Natural killer cell (primary cell): ENCODE data around the gene HSDL2. TPM values are rescaled to one million over a fixed set of nuclear protein-coding genes. Genes with fewer than 3 reads are reported as not detected.

Experiments used
- ATAC-seq, 3 donors: fragments of 150-1000 bp in 2 of 3; fragments of 200-7000 bp in 1 of 3; cut with Tn5 transposase; 1 replicate in 1 of 3; 2 replicates in 2 of 3; pipeline ENCODE4 v1.10.0; 2021; ENCODE audit warnings: mild to moderate bottlenecking in 2 of 3, moderate library complexity in 2 of 3
- DNase-seq, 2 donors: peaks; one replicate each; pipeline versions ENCODE4 v3.0.0 to v3.0.0-alpha.2; 2013 to 2021; ENCODE audit warnings: mixed read lengths in 1 of 2
- H3K27ac ChIP-seq: one replicate; pipeline ENCODE4 v1.5.1; 2013; ENCODE audit warnings: mild to moderate bottlenecking, low read length
- H3K27me3 ChIP-seq: one replicate; pipeline ENCODE4 v1.6.1; 2013; ENCODE audit warnings: low read length; ENCODE audit not compliant: control insufficient read depth, insufficient read depth
- H3K36me3 ChIP-seq: one replicate; pipeline ENCODE4 v1.6.1; 2013; ENCODE audit warnings: low read length; ENCODE audit not compliant: control insufficient read depth, insufficient read depth
- H3K4me1 ChIP-seq: one replicate; pipeline ENCODE4 v1.6.1; 2013; ENCODE audit warnings: low read length; ENCODE audit not compliant: control insufficient read depth, insufficient read depth
- H3K4me3 ChIP-seq: one replicate; pipeline ENCODE4 v1.5.1; 2013; ENCODE audit warnings: low read length
- H3K9me3 ChIP-seq: one replicate; pipeline ENCODE4 v1.6.1; 2013; ENCODE audit warnings: low read length; ENCODE audit not compliant: control insufficient read depth, insufficient read depth
- H3K27ac Mint-ChIP-seq, 2 donors: one replicate each; pipeline ENCODE4 v1.8.0; 2022; ENCODE audit warnings: mild to moderate bottlenecking in 2 of 2, mixed read lengths in 2 of 2, moderate library complexity in 1 of 2
- H3K27me3 Mint-ChIP-seq, 2 donors: one replicate each; pipeline ENCODE4 v1.8.0; 2022; ENCODE audit warnings: low read depth in 2 of 2, mixed read lengths in 2 of 2
- H3K36me3 Mint-ChIP-seq: one replicate; pipeline ENCODE4 v1.8.0; 2022; ENCODE audit warnings: mixed read lengths
- H3K4me1 Mint-ChIP-seq, 2 donors: one replicate each; pipeline ENCODE4 v1.8.0; 2022; ENCODE audit warnings: mixed read lengths in 2 of 2
- H3K4me3 Mint-ChIP-seq: one replicate; pipeline ENCODE4 v1.8.0; 2022; ENCODE audit warnings: mild to moderate bottlenecking, moderate library complexity, mixed read lengths
- H3K9me3 Mint-ChIP-seq, 2 donors: one replicate each; pipeline ENCODE4 v1.8.0; 2022; ENCODE audit warnings: mixed read lengths in 2 of 2
- WGBS: methylation state at CpG from one replicate; pipeline ENCODE4 v1.1.7; 2013; ENCODE audit warnings: missing lambda C conversion rate; ENCODE audit not compliant: insufficient coverage; 5-methylcytosine and 5-hydroxymethylcytosine counted together
- intact Hi-C: fragments of 100-400 bp; cut with micrococcal nuclease; formaldehyde crosslinking; loops from one replicate; pipeline ENCODE4 v1.14.2; 2022
- total RNA-seq, 4 donors: library from RNA; stranded (reverse); fragments of 120-200 nt in 1 of 4; gene quantifications; one replicate each; pipeline versions ENCODE4 v1.2.3 to v1.2.4, GENCODE V29; 2013 to 2022
- TF ChIP-seq, protein P1 (sequence below): fragments of 200-600 bp; IDR thresholded peaks from one replicate; pipeline ENCODE4 v1.8.0; 2022; ENCODE audit warnings: antibody characterized with exemption

HSDL2 gene
- total RNA-seq, 3 donors from 2014 or later (not counting 1 experiment from before 2014, with no cell fraction given) = 7.9 to 18.3 (median 8.6) TPM

- intact Hi-C loops = no loop called here
- no peaks in the 10 kb centered on the region for H3K36me3 ChIP-seq
- Mint-ChIP-seq H3K36me3 (peaks cover 26% of the 10 kb centered on the region), H3K4me3 (no peak overlapping the region), H3K27ac (no peak overlapping the region), H3K9me3 (peaks cover 4 to 7% of the 10 kb centered on the region in 2 donors), H3K27me3 (no peaks in the 10 kb centered on the region), H3K4me1 (no peaks in the 10 kb centered on the region)
- DNase-seq = no peak
- TF ChIP-seq, protein P1, sequence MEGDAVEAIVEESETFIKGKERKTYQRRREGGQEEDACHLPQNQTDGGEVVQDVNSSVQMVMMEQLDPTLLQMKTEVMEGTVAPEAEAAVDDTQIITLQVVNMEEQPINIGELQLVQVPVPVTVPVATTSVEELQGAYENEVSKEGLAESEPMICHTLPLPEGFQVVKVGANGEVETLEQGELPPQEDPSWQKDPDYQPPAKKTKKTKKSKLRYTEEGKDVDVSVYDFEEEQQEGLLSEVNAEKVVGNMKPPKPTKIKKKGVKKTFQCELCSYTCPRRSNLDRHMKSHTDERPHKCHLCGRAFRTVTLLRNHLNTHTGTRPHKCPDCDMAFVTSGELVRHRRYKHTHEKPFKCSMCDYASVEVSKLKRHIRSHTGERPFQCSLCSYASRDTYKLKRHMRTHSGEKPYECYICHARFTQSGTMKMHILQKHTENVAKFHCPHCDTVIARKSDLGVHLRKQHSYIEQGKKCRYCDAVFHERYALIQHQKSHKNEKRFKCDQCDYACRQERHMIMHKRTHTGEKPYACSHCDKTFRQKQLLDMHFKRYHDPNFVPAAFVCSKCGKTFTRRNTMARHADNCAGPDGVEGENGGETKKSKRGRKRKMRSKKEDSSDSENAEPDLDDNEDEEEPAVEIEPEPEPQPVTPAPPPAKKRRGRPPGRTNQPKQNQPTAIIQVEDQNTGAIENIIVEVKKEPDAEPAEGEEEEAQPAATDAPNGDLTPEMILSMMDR = no peak
- H3K27me3 ChIP-seq = no peaks in the 10 kb centered on the region
- no peak overlapping the region for H3K27ac ChIP-seq
- ATAC-seq = no peak
- WGBS = 96% methylated on average over 3 of the region's 3 CpGs
- H3K9me3 ChIP-seq = peaks cover 2% of the 10 kb centered on the region
- H3K4me1 ChIP-seq = no peaks in the 10 kb centered on the region
- H3K4me3 ChIP-seq = no peak overlapping the region
These were observed 116.3 kb downstream of the HSDL2 start for GRCh38 chr9:112496074-112496722.

GRCh38 chr9:112500842-112501241 lies 120.9 kb downstream of the HSDL2 start:
- H3K36me3 ChIP-seq = no peaks in the 10 kb centered on the region
- TF ChIP-seq, protein P1 = no peak
- no peaks in the 10 kb centered on the region for H3K4me1 ChIP-seq
- no peak overlapping the region for H3K4me3 ChIP-seq
- Mint-ChIP-seq H3K36me3 (no peaks in the 10 kb centered on the region), H3K4me1 (no peaks in the 10 kb centered on the region), H3K9me3 (no peaks in the 10 kb centered on the region), H3K4me3 (no peak overlapping the region), H3K27ac (no peak overlapping the region), H3K27me3 (no peaks in the 10 kb centered on the region)
- H3K9me3 ChIP-seq = no peaks in the 10 kb centered on the region
- intact Hi-C loops = no loop called here
- H3K27ac ChIP-seq = no peak overlapping the region
- DNase-seq = no peak
- WGBS = 95% methylated on average over 2 of the region's 2 CpGs
- no peak for ATAC-seq
- H3K27me3 ChIP-seq = no peaks in the 10 kb centered on the region

DNA sequence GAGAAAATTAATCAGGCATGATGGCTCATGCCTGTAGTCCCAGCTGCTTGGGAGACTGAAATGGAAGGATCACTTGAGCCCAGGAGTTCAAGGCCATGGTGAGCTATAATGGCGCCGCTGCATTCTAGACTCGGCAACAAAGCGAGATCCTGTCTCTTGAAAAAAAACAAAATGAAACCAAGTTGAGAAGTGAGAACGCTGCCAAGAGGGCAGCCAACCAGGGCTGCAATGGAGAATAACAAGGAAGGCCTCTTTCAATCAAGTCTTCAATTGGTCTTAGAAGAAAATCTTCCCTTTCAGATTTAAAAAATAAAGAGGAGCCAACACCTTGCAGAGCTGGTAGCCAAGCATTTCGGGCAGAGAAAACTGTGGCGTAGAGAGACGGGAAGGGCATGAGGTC lies 121.4 kb downstream of the HSDL2 start:
- H3K36me3 ChIP-seq = no peaks in the 10 kb centered on the region
- no peaks in the 10 kb centered on the region for H3K27me3 ChIP-seq
- no peak overlapping the region for H3K27ac ChIP-seq
- 96% methylated on average over 8 of the region's 8 CpGs for WGBS
- DNase-seq (no peak), ATAC-seq (no peak)
- H3K27ac Mint-ChIP-seq = no peak overlapping the region
- intact Hi-C loops = no loop called here
- H3K4me1 ChIP-seq = no peaks in the 10 kb centered on the region
- no peaks in the 10 kb centered on the region for H3K9me3 ChIP-seq
- no peak overlapping the region for H3K4me3 Mint-ChIP-seq
- H3K27me3 Mint-ChIP-seq = no peaks in the 10 kb centered on the region
- no peaks in the 10 kb centered on the region for H3K9me3 Mint-ChIP-seq
- TF ChIP-seq, protein P1 = no peak
- no peaks in the 10 kb centered on the region for H3K4me1 Mint-ChIP-seq
- no peaks in the 10 kb centered on the region for H3K36me3 Mint-ChIP-seq
- H3K4me3 ChIP-seq = no peak overlapping the region
